Fibroblast of the aortic adventitia (primary cell): ENCODE results near the gene CTTNBP2NL. TPM values are rescaled to one million over a fixed set of nuclear protein-coding genes. Genes with fewer than 3 reads are reported as not detected.
"Not testable (repeated sequence)": the region's sequence is repeated elsewhere in the genome, so short reads cannot be mapped to it uniquely, and the experiment has no call there.

Source experiments
- DNase-seq: peaks from one replicate; pipeline ENCODE4 v3.0.0-alpha.2; 2010; ENCODE audit warnings: low read depth
- H3K4me3 ChIP-seq: 2 replicates; pipeline ENCODE4 v1.5.1; 2011; ENCODE audit warnings: low read depth, mild to moderate bottlenecking, control low read depth, low read length, moderate library complexity
- CTCF ChIP-seq: IDR thresholded peaks from 2 replicates; pipeline ENCODE4 v1.5.1; 2011; ENCODE audit warnings: mild to moderate bottlenecking, low read length, control low read depth, inconsistent platforms; ENCODE audit not compliant: insufficient read depth
- total RNA-seq: library from RNA; depleted of rRNA; stranded (reverse); fragments of >200 nt; gene quantifications from 2 replicates; pipeline ENCODE4 v1.2.3, GENCODE V29; 2012; ENCODE audit warnings: low replicate concordance

CTTNBP2NL gene
- total RNA-seq, 1 donor: 27.0 TPM

- H3K4me3 ChIP-seq: no peak overlapping the region
- DNase-seq: no peak
- TF ChIP-seq CTCF: no peak
Observed at GRCh38 chr1:112399456-112399855, 3.4 kb downstream of the CTTNBP2NL start.

GRCh38 chr1:112400706-112401105 is 4.7 kb downstream of the CTTNBP2NL start:
- not testable (repeated sequence) for H3K4me3 ChIP-seq, DNase-seq

GRCh38 chr1:112402682-112403643 is 6.9 kb downstream of the CTTNBP2NL start:
- no peak for DNase-seq
- no peak overlapping the region for H3K4me3 ChIP-seq
- TF ChIP-seq CTCF: no peak

GRCh38 chr1:112406771-112407170 is 10.8 kb downstream of the CTTNBP2NL start:
- no peak for DNase-seq
- H3K4me3 ChIP-seq: no peak overlapping the region
- TF ChIP-seq CTCF: no peak

- no peak overlapping the region for H3K4me3 ChIP-seq
- TF ChIP-seq CTCF: no peak
- no peak for DNase-seq
Observed at GRCh38 chr1:112409414-112409813, 13.4 kb downstream of the CTTNBP2NL start.

GRCh38 chr1:112410673-112411072 is 14.7 kb downstream of the CTTNBP2NL start:
- no peak for DNase-seq
- no peak overlapping the region for H3K4me3 ChIP-seq
- no peak for TF ChIP-seq CTCF

GRCh38 chr1:112417271-112417670 is 21.3 kb downstream of the CTTNBP2NL start:
- H3K4me3 ChIP-seq: no peak overlapping the region
- no peak for DNase-seq
- TF ChIP-seq CTCF: no peak
